Calu3 (cell line): Measurements from ENCODE around the gene PAK1IP1. TPM values are rescaled to one million over a fixed set of nuclear protein-coding genes. Genes with fewer than 3 reads are reported as not detected.

Source experiments
- BruUV-seq: library from RNA; stranded (reverse); fragments of 400-500 nt; replicated peaks from 2 replicates; lab custom pipeline; 2021; lab: Mats Ljungman, UMichigan
- CTCF ChIA-PET: fragments of 300-600 bp; sonication (Branson Sonifier 250); formaldehyde crosslinking; loops from one replicate; lab custom pipeline; 2022; ENCODE audit warnings: antibody characterized with exemption; lab: Charles Lee
- DNase-seq: peaks from one replicate; pipeline ENCODE4 v3.0.0; 2022
- H3K27ac Mint-ChIP-seq: one replicate; pipeline ENCODE4 v1.8.0; 2022; ENCODE audit warnings: mixed read lengths; ENCODE audit not compliant: unreplicated experiment
- H3K27me3 Mint-ChIP-seq: one replicate; pipeline ENCODE4 v1.8.0; 2022; ENCODE audit warnings: mixed read lengths; ENCODE audit not compliant: unreplicated experiment
- H3K36me3 Mint-ChIP-seq: one replicate; pipeline ENCODE4 v1.8.0; 2022; ENCODE audit warnings: mild to moderate bottlenecking, moderate library complexity, mixed read lengths; ENCODE audit not compliant: insufficient read depth, unreplicated experiment
- H3K4me1 Mint-ChIP-seq: one replicate; pipeline ENCODE4 v1.8.0; 2022; ENCODE audit warnings: mild to moderate bottlenecking, low read depth, mixed read lengths; ENCODE audit not compliant: unreplicated experiment
- H3K4me3 Mint-ChIP-seq: one replicate; pipeline ENCODE4 v1.8.0; 2022; ENCODE audit warnings: mild to moderate bottlenecking, low read depth, moderate library complexity, mixed read lengths; ENCODE audit not compliant: unreplicated experiment
- H3K9me3 Mint-ChIP-seq: one replicate; pipeline ENCODE4 v1.8.0; 2022; ENCODE audit warnings: low read depth, mixed read lengths; ENCODE audit not compliant: unreplicated experiment
- intact Hi-C: fragments of 100-400 bp; cut with micrococcal nuclease; formaldehyde crosslinking; loops from one replicate; pipeline ENCODE4 v1.10.0; 2022; ENCODE audit not compliant: unreplicated experiment
- total RNA-seq: library from RNA; stranded (reverse); gene quantifications from 2 replicates; pipeline ENCODE4 v1.2.3, GENCODE V29; 2022
- TF ChIP-seq, protein P1 (sequence below): fragments of 200-600 bp; IDR thresholded peaks from one replicate; pipeline ENCODE4 v1.8.0; 2022; ENCODE audit warnings: antibody characterized with exemption; ENCODE audit not compliant: unreplicated experiment

The PAK1IP1 gene
- total RNA-seq, 1 experiment from 2014 or later = 15.8 TPM

DNA sequence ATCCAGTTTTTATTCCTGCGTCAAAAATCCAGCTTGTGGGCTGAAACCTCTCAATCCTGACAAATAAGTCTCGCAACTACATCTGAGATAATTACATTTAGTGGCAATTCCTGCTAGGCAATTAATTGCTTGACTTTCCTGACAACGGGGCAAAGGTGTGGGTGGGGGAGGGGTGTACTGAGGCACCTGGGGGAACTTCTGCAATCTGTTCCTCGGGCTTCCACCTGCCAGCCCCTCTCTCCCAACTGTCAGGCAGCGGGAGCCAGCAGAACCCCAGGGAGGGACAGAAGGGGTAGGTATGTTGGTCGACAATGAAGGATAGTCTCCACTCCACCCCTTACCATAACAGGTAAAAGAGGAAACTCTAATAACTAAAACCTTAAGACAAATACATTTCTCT is 7.2 kb upstream of the PAK1IP1 start:
- Mint-ChIP-seq H3K9me3 (no peaks in the 10 kb centered on the region), H3K27me3 (peaks cover 9% of the 10 kb centered on the region), H3K4me1 (no peaks in the 10 kb centered on the region), H3K27ac (no peak overlapping the region), H3K36me3 (no peaks in the 10 kb centered on the region), H3K4me3 (no peak overlapping the region)
- TF ChIP-seq, protein P1, sequence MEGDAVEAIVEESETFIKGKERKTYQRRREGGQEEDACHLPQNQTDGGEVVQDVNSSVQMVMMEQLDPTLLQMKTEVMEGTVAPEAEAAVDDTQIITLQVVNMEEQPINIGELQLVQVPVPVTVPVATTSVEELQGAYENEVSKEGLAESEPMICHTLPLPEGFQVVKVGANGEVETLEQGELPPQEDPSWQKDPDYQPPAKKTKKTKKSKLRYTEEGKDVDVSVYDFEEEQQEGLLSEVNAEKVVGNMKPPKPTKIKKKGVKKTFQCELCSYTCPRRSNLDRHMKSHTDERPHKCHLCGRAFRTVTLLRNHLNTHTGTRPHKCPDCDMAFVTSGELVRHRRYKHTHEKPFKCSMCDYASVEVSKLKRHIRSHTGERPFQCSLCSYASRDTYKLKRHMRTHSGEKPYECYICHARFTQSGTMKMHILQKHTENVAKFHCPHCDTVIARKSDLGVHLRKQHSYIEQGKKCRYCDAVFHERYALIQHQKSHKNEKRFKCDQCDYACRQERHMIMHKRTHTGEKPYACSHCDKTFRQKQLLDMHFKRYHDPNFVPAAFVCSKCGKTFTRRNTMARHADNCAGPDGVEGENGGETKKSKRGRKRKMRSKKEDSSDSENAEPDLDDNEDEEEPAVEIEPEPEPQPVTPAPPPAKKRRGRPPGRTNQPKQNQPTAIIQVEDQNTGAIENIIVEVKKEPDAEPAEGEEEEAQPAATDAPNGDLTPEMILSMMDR = no peak
- CTCF ChIA-PET = no interaction called here
- intact Hi-C loops = no loop called here
- DNase-seq = no peak
- BruUV-seq = no TSS peak

- H3K27me3 Mint-ChIP-seq = no peaks in the 10 kb centered on the region
- intact Hi-C loops = loop anchor here (10.0 kb wide), 1 partner anchor 114 kb away; no protein-coding TSS in a partner anchor
- H3K9me3 Mint-ChIP-seq = no peaks in the 10 kb centered on the region
- H3K4me1 Mint-ChIP-seq = no peaks in the 10 kb centered on the region
- H3K4me3 Mint-ChIP-seq = no peak overlapping the region
- DNase-seq = no peak
- H3K36me3 Mint-ChIP-seq = peaks cover 27% of the 10 kb centered on the region
- CTCF ChIA-PET = interaction anchor here (0.6 kb wide), 1 partner anchor 39 kb away, joined by 3 read pairs; no protein-coding TSS in a partner anchor
- H3K27ac Mint-ChIP-seq = no peak overlapping the region
- TF ChIP-seq, protein P1 = no peak
- no TSS peak for BruUV-seq
Observed at GRCh38 chr6:10690651-10691445, 3.9 kb upstream of the PAK1IP1 start.

DNA sequence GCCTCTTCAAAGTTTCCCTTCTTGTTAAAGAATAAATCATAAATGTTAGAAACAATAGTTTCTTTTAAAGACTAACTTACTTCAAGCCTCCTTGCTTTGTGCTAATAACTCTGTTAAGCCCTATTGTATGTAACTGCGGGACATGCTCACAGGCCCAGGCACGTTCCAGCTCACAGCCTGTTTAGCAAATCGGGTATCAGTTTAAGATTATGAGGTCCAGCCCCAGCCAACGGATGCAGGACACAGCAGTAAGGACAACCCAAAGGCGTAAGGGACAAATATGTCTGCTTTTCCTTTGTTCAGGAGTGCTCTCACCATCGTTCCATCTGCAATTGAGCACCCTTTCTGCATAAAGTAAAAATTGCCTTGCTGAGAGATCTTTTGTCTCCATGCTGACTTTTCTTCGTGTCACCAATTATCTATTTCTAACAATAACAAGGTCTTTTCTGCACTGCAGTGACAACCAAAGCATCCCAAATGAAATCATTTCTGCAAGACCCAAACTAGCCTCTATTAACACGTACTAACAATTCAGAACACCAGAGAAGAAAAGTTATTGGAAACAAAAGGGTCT is 1.7 kb upstream of the PAK1IP1 start:
- Mint-ChIP-seq H3K9me3 (no peaks in the 10 kb centered on the region), H3K4me3 (peak overlapping the region; percentile 93), H3K4me1 (no peaks in the 10 kb centered on the region), H3K27me3 (no peaks in the 10 kb centered on the region), H3K27ac (no peak overlapping the region), H3K36me3 (peaks cover 30% of the 10 kb centered on the region)
- intact Hi-C loops = loop anchor here (10.0 kb wide), 1 partner anchor 112 kb away; no protein-coding TSS in a partner anchor
- no peak for DNase-seq
- CTCF ChIA-PET = no interaction called here
- BruUV-seq = no TSS peak
- TF ChIP-seq, protein P1 = no peak

DNA sequence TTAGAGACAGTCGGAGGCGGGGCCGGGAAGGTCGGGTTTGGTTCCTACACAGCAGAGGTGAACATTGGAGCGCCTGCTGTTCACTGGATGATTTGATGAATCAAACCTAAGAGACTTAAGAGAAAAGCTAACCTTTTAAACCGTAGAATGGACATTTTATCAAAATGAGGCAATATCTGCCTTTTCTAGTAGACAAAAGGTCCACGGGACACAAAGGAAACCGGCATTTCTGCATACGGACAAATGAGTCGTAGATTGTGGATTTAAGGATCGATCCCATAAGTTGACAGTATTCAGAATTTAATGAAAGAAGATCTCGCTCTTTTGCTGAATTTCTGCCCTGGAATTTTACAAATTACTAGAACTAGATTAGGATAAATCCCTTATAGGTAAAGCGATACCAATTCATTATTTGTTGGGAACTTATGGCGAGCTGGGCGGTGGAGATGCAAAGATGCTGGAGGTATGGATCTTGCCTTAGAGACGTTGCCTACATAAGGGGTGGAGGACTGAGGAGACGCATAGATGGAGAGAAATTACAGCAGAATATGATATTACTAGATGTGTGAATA is 400 bp downstream of the PAK1IP1 start:
- CTCF ChIA-PET = interaction anchor here (0.6 to 1.0 kb wide), 3 partner anchors 106 to 217 kb away, joined by 3 to 4 read pairs (median 3); no protein-coding TSS in a partner anchor

More for the DNA sequence above, 400 bp downstream of the PAK1IP1 start:
- H3K27ac Mint-ChIP-seq = peak overlapping the region; percentile 100
- no peaks in the 10 kb centered on the region for H3K4me1 Mint-ChIP-seq
- TSS peak; percentile 84 for BruUV-seq
- no peaks in the 10 kb centered on the region for H3K9me3 Mint-ChIP-seq
- H3K36me3 Mint-ChIP-seq = peaks cover 35% of the 10 kb centered on the region
- no peaks in the 10 kb centered on the region for H3K27me3 Mint-ChIP-seq
- intact Hi-C loops = loop anchor here (2.0 to 10.0 kb wide), 2 partner anchors 110 to 184 kb away; no protein-coding TSS in a partner anchor
- DNase-seq = no peak
- H3K4me3 Mint-ChIP-seq = peak overlapping the region; percentile 93
- TF ChIP-seq, protein P1 = no peak
